Stomach smooth muscle (tissue), 2 donors: ENCODE results near the gene BRWD1.
A peak's percentile ranks its signal among the peaks of the same experiment; 100 is the strongest.

Source experiments
- H3K27ac ChIP-seq: one replicate; pipeline ENCODE4 v1.7.0; 2013; ENCODE audit warnings: mild to moderate bottlenecking, low read length, inconsistent platforms
- H3K27me3 ChIP-seq, 2 donors: one replicate each; pipeline ENCODE4 v1.7.0; 2013; ENCODE audit warnings: low read length in 2 of 2; ENCODE audit not compliant: insufficient read depth in 2 of 2, control insufficient read depth in 1 of 2
- H3K36me3 ChIP-seq, 2 donors: one replicate each; pipeline ENCODE4 v1.7.0; 2013; ENCODE audit warnings: low read length in 2 of 2; ENCODE audit not compliant: control insufficient read depth in 2 of 2, insufficient read depth in 2 of 2
- H3K4me1 ChIP-seq: one replicate; pipeline ENCODE4 v1.7.0; 2013; ENCODE audit warnings: low read length; ENCODE audit not compliant: control insufficient read depth, insufficient read depth
- H3K4me3 ChIP-seq, 2 donors: one replicate each; pipeline ENCODE4 v1.7.0; 2013; ENCODE audit warnings: low read length in 2 of 2
- H3K9ac ChIP-seq, 2 donors: one replicate each; pipeline ENCODE4 v1.7.0; 2013; ENCODE audit warnings: low read length in 2 of 2, mild to moderate bottlenecking in 1 of 2
- H3K9me3 ChIP-seq, 2 donors: one replicate each; pipeline ENCODE4 v1.7.0; 2013; ENCODE audit warnings: low read length in 2 of 2; ENCODE audit not compliant: control insufficient read depth in 2 of 2
- donor health status: healthy.
- donor health status: Pancreatic carcinoma.

Gene BRWD1

DNA sequence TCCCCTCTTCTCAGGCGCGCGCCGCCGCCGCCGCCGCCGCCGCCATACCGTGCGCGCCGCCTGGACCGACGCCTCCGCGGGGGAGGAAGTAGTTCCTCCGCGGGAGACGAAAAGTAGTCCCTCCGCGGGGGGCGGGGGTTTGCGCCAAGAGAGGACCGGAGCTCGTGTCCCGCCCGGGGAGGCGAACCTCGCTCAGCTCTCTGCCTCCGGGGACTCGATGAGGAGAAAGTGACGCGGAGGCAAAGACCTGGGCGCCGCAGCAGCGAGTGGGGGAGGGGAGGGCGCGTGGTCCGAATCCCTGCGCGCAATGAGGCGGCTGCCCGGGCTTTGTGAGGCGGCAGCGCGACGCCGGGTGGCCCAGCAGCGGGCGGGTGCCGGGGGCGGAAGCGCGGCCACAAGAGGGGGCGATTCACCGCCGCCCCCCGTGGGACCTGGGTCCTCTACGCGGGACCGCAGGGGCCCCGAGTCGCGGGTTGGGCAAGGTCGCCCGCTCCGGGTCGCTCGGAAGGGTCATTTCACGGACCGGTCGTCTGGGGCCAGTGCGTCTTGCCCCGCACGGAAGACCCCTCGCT lies at the start of gene BRWD1:
Gene BRWD1, minus strand, starts transcription at position 62 of the 572 bp plus-strand sequence. CDS start 141 bp downstream, outside the sequence.
- Histone ChIP-seq H3K4me1 (peaks cover 18% of the 10 kb centered on the region), H3K27me3 (no peaks in the 10 kb centered on the region), H3K27ac (peak within 1 kb of the TSS; percentile 88), H3K9me3 (no peaks in the 10 kb centered on the region), H3K36me3 (no peaks in the 10 kb centered on the region), H3K9ac (peak within 1 kb of the TSS; percentile 85 to 88), H3K4me3 (peak within 1 kb of the TSS; percentile 80 to 85)

DNA sequence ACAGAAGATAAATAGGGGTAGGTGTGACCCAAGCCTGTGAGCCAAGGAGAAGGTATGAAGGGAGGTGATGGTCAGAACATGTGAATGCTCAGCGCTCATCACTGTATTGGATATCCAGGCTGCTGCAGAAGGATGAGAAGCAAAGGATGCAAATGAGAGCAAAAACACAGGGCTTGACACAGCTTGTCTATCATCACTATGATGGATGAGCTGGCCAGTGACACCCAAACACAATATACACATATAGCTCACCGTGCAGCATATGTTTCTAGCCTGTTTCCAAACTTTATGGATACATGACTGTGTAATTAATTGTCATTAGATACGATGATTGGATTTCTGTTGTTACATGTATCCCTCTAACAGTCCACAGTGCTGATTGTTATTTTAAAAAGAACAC lies 49.3 kb upstream of the BRWD1 start:
- no peaks in the 10 kb centered on the region for H3K27me3 ChIP-seq
- no peak overlapping the region for H3K27ac ChIP-seq
- H3K4me3 ChIP-seq: no peak overlapping the region
- no peaks in the 10 kb centered on the region for H3K9me3 ChIP-seq
- no peak overlapping the region for H3K9ac ChIP-seq
- no peaks in the 10 kb centered on the region for H3K36me3 ChIP-seq
- no peaks in the 10 kb centered on the region for H3K4me1 ChIP-seq

- H3K27ac ChIP-seq: no peak overlapping the region
- no peaks in the 10 kb centered on the region for H3K36me3 ChIP-seq
- no peaks in the 10 kb centered on the region for H3K27me3 ChIP-seq
- no peaks in the 10 kb centered on the region for H3K9me3 ChIP-seq
- H3K4me3 ChIP-seq: no peak overlapping the region
- no peak overlapping the region for H3K9ac ChIP-seq
- H3K4me1 ChIP-seq: no peaks in the 10 kb centered on the region
Measured at GRCh38 chr21:39359382-39359781, 46.0 kb upstream of the BRWD1 start.

GRCh38 chr21:39353295-39353694 lies 39.9 kb upstream of the BRWD1 start:
- no peak overlapping the region for H3K27ac ChIP-seq
- H3K4me1 ChIP-seq: peaks cover 6% of the 10 kb centered on the region
- H3K4me3 ChIP-seq: no peak overlapping the region
- H3K27me3 ChIP-seq: no peaks in the 10 kb centered on the region
- no peak overlapping the region for H3K9ac ChIP-seq
- no peaks in the 10 kb centered on the region for H3K9me3 ChIP-seq
- no peaks in the 10 kb centered on the region for H3K36me3 ChIP-seq

GRCh38 chr21:39350094-39351005 lies 36.9 kb upstream of the BRWD1 start:
- H3K9ac ChIP-seq: peak overlapping the region in 1 of 2 donors; percentile 61
- peak overlapping the region; percentile 78 to 83 for H3K4me3 ChIP-seq
- H3K4me1 ChIP-seq: peaks cover 11% of the 10 kb centered on the region
- no peaks in the 10 kb centered on the region for H3K36me3 ChIP-seq
- H3K27me3 ChIP-seq: no peaks in the 10 kb centered on the region
- peak overlapping the region; percentile 73 for H3K27ac ChIP-seq
- H3K9me3 ChIP-seq: no peaks in the 10 kb centered on the region

- Histone ChIP-seq H3K36me3 (no peaks in the 10 kb centered on the region), H3K4me3 (peak overlapping the region; percentile 78 to 83), H3K9ac (peak overlapping the region; percentile 61 to 72), H3K27me3 (no peaks in the 10 kb centered on the region), H3K9me3 (no peaks in the 10 kb centered on the region), H3K27ac (peak overlapping the region; percentile 73), H3K4me1 (peaks cover 11% of the 10 kb centered on the region)
Measured at GRCh38 chr21:39349211-39350093, 36.0 kb upstream of the BRWD1 start.

GRCh38 chr21:39348355-39349210 lies 35.2 kb upstream of the BRWD1 start, which contains the start of gene HMGN1:
Gene HMGN1, minus strand, starts transcription at chr21:39349088. Its CDS starts 171 bp downstream, at chr21:39348917.
- Histone ChIP-seq H3K4me1 (peaks cover 11% of the 10 kb centered on the region), H3K9me3 (no peaks in the 10 kb centered on the region), H3K36me3 (peaks cover 0 to 2% of the 10 kb centered on the region in 2 donors), H3K27ac (peak within 1 kb of the TSS; percentile 73), H3K9ac (peak within 1 kb of the TSS; percentile 77 to 92), H3K27me3 (no peaks in the 10 kb centered on the region), H3K4me3 (peak within 1 kb of the TSS; percentile 83 to 84)

DNA sequence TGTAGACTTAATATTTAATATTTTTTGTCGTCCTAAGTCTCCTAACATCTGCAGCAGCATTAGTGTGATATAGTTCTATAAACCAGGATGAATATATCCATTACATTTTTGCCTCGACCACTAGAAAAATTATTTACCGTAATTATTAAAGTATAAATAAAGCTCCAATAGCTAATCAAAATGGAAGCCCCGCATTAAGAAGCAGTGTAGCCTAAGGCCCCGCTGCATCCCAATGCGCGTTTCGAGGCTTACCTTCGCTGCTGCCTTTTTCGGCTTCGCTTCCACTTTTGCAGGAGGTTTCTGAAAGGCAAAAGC lies 34.6 kb upstream of the BRWD1 start:
- Histone ChIP-seq H3K4me1 (peaks cover 11% of the 10 kb centered on the region), H3K36me3 (peaks cover 3 to 8% of the 10 kb centered on the region in 2 donors), H3K9me3 (no peaks in the 10 kb centered on the region), H3K9ac (peak overlapping the region; percentile 77 to 92), H3K4me3 (peak overlapping the region; percentile 75 to 84), H3K27ac (peak overlapping the region; percentile 73), H3K27me3 (no peaks in the 10 kb centered on the region)

DNA sequence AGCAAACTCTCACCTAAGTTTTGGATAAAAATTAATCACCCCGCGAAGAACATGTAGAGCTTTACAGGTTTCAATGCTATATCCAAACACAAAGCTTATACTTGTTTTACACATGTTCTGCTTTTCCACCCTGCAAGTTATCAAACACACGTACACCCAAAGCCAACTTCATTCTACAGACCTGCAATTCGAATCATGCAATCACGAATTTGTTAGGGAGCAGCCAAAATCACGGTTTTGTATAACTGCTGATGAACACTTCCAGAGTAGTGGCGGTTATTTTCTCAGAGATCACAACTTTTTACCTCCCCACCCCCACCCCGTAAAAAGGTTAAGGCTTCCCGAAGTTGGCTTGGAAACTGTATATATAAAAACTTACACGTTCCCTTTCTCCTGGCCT lies 34.1 kb upstream of the BRWD1 start:
- Histone ChIP-seq H3K36me3 (peaks cover 3 to 9% of the 10 kb centered on the region in 2 donors), H3K4me1 (peaks cover 11% of the 10 kb centered on the region), H3K9ac (peak overlapping the region in 1 of 2 donors; percentile 92), H3K4me3 (peak overlapping the region; percentile 75 to 84), H3K27me3 (no peaks in the 10 kb centered on the region), H3K9me3 (no peaks in the 10 kb centered on the region), H3K27ac (no peak overlapping the region)
